HL-60 (cell line): Measurements from ENCODE around the gene UBXN7.

Experiments used
- CTCF ChIP-seq: IDR thresholded peaks from one replicate; pipeline ENCODE4 v1.5.1; 2011; ENCODE audit warnings: low read length, control low read depth, inconsistent platforms; ENCODE audit not compliant: insufficient read depth
- POLR2AphosphoS5 ChIP-seq: IDR thresholded peaks from 2 replicates; pipeline ENCODE4 v1.6.1; 2012; ENCODE audit warnings: low read depth

DNA sequence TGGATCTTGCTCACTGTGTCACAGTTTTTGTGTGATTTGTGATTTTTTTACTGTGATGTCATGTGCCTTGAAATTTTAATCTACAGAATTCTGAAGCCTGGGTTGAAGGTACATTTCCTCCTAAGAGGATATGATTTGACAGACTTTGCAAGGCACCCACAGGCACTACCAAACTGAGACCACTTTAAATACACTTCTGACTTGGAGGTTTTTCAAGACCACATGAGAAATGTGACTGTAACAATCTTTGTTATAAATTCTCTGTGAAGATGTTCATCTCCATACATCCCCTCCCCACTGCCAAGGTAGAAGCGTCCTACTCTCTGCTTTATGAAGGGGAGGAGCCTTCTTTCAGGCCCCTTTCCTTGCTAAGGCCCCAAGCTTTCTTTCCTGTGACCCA lies 22.8 kb downstream of the UBXN7 start:
- TF ChIP-seq POLR2AphosphoS5, result no peak
- no peak for TF ChIP-seq CTCF
